Inflammatory macrophage treated with lipopolysaccharide for 4 hours (primary cell): ENCODE measurements around the gene CCL11.

Experiments
- DNase-seq: peaks from one replicate; pipeline ENCODE4 v3.0.0-alpha.2; 2020

CCL11 gene

GRCh38 chr17:34285286-34285792 lies at the start of gene CCL11:
CCL11 (plus strand) TSS chr17:34285742; CDS start chr17:34285809, 67 bp downstream.
- no peak for DNase-seq

- DNase-seq, result peak; percentile 70
Observed at GRCh38 chr17:34236281-34236892, 49.2 kb upstream of the CCL11 start.

GRCh38 chr17:34237458-34237857 lies 48.1 kb upstream of the CCL11 start:
- no peak for DNase-seq

DNA sequence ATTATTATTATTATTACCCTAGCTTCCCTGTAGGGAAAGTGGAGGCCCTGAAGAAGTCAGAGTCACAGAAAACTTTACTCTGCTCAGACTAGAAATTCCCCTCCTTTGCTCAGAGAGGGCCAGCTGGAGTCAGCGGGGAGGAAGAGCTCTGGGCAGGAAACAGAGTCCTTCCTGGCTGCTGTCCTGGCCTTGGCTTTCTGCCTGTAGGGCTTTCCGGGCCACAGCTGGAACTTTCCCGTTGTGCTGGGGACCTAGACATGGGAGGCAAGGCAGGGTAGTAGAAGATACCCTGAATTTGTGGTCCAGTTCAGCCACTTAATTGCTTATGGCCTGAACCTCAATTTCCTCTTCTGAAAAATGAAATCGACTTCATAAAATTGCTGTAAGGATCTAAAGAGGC lies 44.5 kb upstream of the CCL11 start:
- DNase-seq, result peak; percentile 56

GRCh38 chr17:34242587-34243363 lies 42.8 kb upstream of the CCL11 start:
- DNase-seq, result peak; percentile 95

GRCh38 chr17:34243364-34244320 lies 41.9 kb upstream of the CCL11 start:
- peak; percentile 77 for DNase-seq

DNA sequence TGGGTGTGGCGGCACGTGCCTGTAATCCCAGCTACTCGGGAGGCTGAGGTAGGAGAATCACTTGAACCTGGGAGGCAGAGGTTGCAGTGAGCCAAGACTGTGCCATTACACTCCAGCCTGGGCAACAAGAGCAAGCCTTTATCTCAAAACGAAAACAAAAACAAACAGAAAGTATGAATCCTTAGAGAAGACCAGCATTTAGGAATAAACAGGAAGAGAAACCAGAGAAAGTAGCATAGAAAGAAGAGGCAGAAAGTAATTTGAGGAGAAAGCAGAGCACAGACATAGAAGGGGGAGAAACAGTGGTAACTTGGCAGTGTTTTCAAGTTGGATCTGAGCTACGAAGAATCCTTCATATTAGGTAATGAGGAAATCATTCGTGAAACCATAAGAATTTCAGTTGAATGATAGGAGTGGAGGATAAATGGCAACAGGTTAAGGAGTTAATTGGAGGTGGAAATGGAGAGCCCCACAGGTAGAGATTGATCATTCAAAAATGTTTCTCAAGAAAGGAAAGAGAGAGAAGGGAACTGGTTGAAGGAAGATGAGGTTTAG lies 40.1 kb upstream of the CCL11 start:
- peak; percentile 80 for DNase-seq

DNA sequence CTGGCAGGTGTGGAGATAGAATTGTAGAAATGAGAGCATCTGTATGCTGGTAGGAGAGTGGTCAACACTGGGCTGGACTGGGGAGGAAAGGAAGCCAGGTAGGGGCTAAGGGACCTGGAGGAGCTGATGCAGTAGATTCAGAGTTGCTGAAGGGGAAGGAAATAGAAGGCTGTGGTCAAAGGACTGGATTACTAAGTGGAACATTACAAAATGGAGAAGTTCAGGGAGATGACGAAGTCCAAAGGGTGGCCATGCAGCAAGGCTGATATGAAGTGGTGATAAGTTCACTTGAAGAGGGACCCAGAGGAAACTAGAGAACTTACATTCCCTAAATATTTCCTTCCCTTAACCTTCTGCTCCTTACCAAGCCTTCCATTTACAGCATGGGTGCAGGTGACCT lies 39.1 kb upstream of the CCL11 start:
- DNase-seq, result peak; percentile 96

- peak; percentile 94 for DNase-seq
Observed at GRCh38 chr17:34246881-34247280, 38.7 kb upstream of the CCL11 start.

- DNase-seq, result peak; percentile 92
Observed at GRCh38 chr17:34248511-34249024, 37.0 kb upstream of the CCL11 start.

GRCh38 chr17:34249061-34249460 lies 36.5 kb upstream of the CCL11 start:
- DNase-seq, result no peak

DNA sequence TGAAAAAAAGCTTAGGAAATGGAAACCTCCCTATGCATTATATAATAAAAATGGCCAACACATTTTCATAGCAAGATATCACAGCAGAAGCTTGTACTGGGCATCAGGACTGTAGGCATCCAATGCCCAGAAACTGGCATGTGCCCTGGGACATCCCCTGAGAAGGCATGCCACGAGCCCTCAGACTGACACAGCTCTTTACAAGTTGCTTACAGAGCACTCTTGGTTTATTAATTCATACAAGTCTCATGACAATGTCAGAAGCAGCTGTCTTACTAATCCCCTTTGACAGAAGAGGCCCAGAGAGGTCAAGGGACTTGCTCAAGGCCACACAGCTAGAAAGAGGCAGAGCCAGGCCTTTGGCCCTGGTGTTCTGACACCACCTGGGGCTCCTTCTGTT lies 36.1 kb upstream of the CCL11 start:
- DNase-seq, result peak; percentile 95

DNA sequence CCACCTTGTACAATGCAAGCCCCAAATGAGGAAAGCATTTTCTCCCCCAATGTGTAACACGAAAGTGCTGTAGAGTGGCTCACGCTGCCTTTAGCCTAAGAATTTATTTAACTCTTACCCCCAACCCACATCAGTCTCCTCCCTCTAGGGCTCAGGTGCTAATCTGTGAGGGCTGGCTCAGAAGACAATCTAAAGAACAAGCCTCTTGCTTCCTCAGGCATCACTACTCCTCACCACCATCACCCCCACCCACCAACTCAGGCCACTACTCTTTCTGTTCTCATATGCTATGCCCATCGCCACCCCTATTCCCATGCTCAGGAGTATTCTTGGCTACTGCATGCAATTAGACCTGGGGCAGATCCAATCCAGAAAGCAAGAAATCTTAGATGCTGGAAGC lies 34.4 kb upstream of the CCL11 start:
- DNase-seq, result no peak

DNA sequence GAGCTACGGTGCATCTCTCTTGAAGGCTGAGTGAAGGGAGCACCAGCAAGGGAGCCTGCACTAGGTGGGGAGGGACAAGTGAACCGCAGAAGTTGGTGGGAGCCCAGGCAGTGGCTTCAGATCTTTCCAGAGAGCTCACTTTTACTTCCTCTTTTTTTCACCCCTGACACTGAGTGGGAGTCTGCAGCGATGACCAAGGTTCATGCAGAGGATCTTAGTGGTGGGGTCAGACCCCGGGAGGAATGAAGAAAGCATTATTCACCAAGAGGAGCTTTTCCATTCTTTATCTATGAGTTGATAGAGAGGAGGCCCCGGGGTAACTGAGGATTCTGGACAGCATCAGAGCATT lies 33.5 kb upstream of the CCL11 start:
- DNase-seq, result peak; percentile 95

GRCh38 chr17:34252444-34253138 lies 33.0 kb upstream of the CCL11 start:
- peak; percentile 93 for DNase-seq

- DNase-seq, result no peak
Observed at GRCh38 chr17:34253139-34253525, 32.4 kb upstream of the CCL11 start.

DNA sequence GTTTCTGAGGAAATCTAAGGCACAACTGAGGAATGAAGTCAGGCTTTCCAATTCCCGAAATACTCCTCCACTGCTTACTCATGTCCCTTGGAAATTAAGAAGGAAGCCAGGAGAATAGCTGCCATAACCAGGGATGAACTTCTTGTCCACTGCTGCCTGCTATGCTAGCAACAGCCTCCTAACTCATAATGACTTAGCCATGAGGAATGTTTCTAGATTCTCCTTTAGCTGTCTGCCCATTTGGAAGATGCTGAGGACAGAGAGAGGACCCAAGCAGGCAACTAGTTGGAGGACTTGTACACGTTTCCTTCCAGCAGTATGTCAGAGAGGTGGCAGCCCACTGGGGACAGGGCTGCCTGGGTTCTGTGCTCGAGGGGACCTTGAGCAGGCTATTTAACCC lies 31.4 kb upstream of the CCL11 start:
- DNase-seq, result no peak

- DNase-seq, result peak; percentile 85
Observed at GRCh38 chr17:34254651-34255380, 30.7 kb upstream of the CCL11 start, which contains the start of gene CCL2. CCL2 (plus strand) TSS chr17:34255285; CDS start chr17:34255350, 65 bp downstream.

DNA sequence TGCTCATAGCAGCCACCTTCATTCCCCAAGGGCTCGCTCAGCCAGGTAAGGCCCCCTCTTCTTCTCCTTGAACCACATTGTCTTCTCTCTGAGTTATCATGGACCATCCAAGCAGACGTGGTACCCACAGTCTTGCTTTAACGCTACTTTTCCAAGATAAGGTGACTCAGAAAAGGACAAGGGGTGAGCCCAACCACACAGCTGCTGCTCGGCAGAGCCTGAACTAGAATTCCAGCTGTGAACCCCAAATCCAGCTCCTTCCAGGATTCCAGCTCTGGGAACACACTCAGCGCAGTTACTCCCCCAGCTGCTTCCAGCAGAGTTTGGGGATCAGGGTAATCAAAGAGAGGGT lies 30.2 kb upstream of the CCL11 start:
- DNase-seq, result no peak

- DNase-seq, result no peak
Observed at GRCh38 chr17:34255841-34256240, 29.7 kb upstream of the CCL11 start.

DNA sequence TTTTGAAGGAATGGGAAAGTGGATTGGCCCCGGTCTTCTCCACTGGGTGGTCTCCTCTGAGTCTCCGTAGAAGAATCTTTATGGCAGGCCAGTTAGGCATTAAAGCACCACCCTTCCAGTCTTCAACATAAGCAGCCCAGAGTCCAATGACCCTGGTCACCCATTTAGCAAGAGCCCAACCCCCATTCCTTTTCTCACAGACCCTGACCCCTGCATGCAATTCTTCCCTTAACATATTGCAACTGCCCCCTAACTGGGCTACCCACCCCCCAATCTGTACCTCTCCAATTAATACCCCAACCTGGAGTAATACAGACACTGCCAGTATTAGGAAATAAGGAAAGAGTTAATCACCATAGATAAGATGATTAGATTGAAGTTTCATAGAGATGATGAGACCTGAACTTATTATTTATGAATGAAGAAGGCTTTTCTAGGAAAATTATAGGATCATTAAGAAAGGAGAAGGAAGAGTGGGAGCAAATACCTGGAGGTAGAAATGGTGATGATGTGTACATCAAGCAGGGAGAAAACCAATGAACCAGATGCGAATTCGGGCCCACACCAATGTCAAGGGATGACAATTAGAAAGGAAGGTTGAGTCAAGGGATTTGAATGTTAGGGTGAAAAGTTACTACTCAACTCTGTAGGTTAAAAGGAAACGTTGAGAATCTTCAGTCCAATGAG lies 28.1 kb upstream of the CCL11 start:
- DNase-seq, result no peak
